NCI-H187 treated with DMSO at 0.1 percent for 48 hours (cell line): Measurements from ENCODE around the gene STX5.
"Not testable (repeated sequence)": the region's sequence is repeated elsewhere in the genome, so short reads cannot be mapped to it uniquely, and the experiment has no call there.

Source experiments
- DNase-seq: peaks from one replicate; lab custom pipeline; 2025; lab: John Stamatoyannopoulos, UW

STX5 gene

GRCh38 chr11:62830904-62831519 is 839 bp downstream of the STX5 start:
- DNase-seq: no peak

DNA sequence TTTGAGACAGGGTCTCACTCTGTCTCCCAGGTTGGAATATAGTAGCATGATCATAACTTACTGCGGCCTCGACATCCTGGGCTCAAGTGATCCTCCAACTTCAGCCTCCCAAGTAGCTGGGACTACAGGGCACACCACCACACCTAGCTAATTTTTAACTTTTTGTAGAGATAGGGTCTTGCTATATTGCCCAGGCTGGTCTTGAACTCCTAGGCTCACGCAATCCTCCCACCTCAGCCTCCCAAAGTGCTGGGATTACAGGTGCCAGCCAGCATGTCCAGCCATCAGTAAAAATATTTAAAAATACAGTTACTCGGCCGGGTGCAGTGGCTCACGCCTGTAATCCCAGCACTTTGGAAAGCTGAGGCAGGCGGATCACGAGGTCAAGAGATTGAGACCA is 3.7 kb downstream of the STX5 start:
- not testable (repeated sequence) for DNase-seq

GRCh38 chr11:62823677-62824076 is 8.2 kb downstream of the STX5 start:
- no peak for DNase-seq

- no peak for DNase-seq
These were observed 14.7 kb downstream of the STX5 start for GRCh38 chr11:62817129-62817528.

DNA sequence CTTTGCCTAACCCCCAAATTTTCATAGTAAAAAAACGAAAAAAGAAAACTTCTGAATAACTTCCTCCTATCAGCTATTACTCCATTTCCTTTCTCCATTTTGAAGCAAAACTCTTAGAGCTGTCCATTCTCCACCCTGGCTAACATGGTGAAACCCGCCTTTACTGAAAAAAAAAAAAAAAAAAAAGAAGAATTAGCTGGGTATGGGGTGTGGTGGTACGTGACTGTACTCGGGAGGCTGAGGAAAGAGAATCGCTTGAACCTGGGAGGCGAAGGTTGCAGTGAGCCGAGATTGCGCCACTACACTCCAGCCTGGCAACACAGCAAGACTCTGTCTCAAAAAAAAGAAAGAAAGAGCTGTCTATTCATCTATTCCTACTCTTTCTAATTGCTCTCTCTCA is 15.3 kb downstream of the STX5 start:
- no peak for DNase-seq

- no peak for DNase-seq
These were observed 20.2 kb downstream of the STX5 start for GRCh38 chr11:62811659-62812058.

DNA sequence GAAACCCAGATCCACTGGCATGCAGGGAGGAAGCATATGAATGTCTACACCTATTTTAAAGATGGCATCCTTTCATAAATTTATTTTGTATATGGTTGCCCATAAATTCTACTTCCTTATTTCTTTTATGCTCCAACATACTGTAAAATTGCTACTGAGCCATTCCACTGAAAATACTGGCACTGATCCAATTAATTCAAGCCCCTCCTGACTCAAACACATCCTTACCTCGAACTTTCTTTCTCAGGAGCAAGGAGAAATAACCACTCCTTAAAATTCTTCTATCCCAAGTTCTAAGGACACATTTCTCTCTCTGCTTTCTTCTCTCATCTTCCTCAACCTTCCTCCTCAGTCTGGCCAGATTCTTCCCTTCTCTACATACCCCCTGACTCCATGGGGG is 21.1 kb downstream of the STX5 start:
- DNase-seq: no peak

DNA sequence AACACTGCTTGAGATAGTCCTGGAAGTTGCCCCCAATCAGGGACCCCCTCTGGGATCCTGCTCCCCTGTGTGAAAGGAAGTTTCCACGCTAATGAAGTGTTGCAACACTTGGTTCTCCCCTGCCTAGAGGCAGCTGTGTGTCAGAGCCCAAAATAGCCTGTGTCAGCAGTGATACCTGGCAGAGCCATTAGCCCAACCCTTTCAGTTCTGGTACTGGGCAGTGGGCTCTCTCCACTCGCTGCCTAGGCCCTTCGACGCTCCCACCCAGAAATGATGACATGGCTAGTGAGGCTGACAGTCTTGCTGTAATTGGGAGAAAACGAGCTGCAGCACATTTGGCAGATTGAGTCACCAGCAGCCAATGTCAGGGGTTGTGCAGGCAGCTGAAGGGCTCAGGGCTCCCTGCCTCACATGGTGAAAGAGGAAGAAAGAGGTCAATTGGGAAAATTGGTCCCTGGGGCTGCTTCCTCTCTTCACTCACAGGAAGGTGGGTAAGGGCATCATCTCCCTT is 25.2 kb downstream of the STX5 start:
- no peak for DNase-seq

GRCh38 chr11:62805961-62806441 is 25.9 kb downstream of the STX5 start:
- DNase-seq: no peak

- DNase-seq: peak; percentile 46
These were observed 26.6 kb downstream of the STX5 start, which contains the start of gene NXF1 for GRCh38 chr11:62805076-62805892. Gene NXF1 (minus strand): TSS chr11:62805440. CDS start chr11:62805356, 84 bp downstream.

DNA sequence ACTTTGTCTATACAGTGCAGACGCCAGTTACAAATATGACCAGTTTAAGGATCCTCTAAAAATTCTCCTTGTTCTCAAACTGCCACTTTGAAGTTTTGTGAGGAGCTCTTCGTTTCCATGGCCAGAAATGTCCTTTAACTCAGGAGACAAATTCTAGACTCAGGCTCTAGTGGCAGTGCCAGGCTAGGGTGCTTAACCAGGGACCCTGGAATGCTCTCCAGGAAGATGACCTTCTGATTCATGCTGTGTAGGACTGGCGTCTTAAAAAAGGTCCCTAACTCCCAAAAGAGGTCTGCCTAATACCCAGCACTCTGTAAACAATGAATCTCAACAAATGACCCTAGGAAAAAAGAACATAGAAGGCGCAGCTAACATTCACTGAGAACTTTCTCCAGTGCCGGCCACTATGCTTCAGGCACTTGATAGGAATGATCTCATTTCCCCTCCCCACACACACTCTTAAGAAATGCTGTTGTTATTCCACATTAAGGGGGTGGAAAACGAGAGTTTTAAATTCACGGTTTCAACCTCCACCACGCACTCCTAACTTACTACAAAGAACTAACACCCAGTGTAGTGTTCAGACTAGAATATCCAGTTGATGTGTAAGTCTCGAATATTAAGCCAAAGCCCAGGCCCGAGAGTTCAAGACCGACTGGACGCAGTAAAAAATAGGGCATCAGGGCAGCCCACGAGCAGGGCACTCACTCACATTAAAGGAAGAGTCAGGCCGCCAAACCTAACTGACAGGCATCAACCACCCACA is 27.4 kb downstream of the STX5 start:
- no peak for DNase-seq

DNA sequence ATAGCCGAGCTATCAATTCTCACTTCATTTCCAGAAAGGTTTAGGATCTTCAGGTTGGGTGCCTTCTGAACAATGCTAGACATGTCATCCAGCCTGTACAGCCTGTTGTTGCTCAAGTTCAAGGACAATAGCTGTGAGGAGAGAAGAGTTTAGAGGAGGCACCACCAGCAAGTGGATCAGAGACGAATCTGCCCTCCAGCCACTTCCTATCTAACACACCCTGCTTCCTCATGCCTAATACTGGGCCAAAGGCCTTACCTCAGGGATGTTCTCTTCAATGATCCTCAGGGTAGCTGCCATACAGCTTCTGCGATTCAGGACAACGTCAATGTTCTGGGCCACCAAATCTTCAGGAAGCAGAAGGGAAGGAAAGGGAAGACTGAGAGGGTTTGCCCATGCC is 30.8 kb downstream of the STX5 start:
- no peak for DNase-seq

GRCh38 chr11:62799486-62799885 is 32.4 kb downstream of the STX5 start:
- DNase-seq: no peak

- DNase-seq: no peak
These were observed 35.6 kb downstream of the STX5 start for GRCh38 chr11:62796281-62796680.

DNA sequence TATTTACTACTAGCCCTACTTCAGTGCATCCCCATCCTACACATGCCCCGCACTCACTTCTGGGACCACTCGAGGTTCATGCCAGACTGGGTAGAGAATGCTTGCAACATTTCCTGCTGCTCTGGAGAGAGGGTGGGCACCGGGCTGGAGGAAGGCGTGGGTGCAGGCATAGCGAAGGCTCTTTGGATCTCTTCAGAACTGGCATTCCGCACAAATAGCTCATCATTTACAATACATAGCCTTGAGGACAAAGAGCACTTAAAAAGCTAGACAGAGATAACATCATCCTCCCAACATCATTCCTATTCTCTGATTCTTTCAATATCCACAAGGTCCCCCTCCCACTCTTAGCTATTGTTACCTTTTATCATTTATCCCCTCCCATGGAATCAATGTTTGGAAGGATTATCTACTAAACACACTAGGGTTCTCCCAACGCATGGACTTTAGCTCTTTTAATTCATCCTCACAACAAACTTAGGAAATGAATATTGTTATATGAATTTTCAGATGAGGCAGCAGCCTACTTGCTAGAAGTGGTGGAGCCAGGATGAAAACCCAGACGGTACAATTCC is 37.6 kb downstream of the STX5 start:
- no peak for DNase-seq

- no peak for DNase-seq
These were observed 39.7 kb downstream of the STX5 start for GRCh38 chr11:62792202-62792575.

DNA sequence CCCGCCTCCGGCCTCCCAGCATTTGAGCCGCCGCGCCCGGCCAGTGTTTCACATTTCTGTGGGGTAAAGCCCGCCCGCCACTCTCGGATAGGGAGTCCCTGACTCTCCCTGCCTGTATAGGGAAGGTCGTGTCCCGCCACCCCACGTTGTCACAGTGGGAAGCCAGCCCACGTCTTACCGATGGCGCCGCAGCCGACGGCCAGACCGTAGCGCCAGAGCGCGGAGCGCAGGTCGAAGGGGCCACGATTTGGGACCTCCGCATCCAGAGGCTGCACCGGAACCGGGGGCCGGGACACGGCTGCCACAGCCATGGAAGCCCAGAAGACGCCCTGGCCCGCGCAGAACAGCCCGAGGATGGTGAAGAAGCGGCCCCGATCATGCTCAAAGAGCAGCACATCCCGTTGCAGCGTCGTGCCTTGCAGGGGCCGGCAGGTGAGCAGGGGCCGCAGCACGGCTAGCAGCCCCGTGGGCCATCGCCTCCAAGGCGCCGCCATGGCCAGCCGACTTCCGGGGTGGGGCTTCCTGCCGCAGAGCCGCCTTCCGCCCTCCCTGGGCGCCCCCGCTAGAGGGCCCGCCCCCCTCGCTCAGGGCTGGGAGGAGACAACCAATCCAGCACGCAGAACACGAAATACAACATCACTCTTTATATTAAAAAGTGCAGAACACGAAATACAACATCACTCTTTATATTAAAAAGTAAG is 40.2 kb downstream of the STX5 start, which contains the start of gene TMEM223:
TMEM223 (minus strand) TSS at position 506 of the 701 bp plus-strand sequence; CDS start at position 494, 12 bp downstream.
- DNase-seq: no peak

DNA sequence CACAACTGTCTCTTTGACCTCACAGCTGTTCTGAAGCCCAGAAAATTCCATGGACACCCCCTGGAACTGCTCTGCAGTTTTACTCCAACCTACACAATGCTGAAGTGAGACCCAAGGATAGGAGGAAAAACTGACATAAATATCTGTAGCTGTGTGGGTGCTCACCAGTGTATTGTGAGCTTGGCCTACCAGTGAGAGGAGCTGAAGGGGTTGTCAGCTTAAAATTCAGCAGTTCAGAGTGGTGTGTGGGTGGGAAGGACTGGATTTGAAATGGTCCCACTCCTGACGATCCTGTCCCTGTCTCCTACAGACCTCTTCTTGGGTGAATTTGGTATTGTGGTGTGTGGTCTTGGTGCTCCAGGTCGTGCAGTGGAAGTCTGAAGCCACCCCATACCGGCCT is 42.3 kb downstream of the STX5 start:
- no peak for DNase-seq

- no peak for DNase-seq
These were observed 42.9 kb downstream of the STX5 start for GRCh38 chr11:62788991-62789390.

DNA sequence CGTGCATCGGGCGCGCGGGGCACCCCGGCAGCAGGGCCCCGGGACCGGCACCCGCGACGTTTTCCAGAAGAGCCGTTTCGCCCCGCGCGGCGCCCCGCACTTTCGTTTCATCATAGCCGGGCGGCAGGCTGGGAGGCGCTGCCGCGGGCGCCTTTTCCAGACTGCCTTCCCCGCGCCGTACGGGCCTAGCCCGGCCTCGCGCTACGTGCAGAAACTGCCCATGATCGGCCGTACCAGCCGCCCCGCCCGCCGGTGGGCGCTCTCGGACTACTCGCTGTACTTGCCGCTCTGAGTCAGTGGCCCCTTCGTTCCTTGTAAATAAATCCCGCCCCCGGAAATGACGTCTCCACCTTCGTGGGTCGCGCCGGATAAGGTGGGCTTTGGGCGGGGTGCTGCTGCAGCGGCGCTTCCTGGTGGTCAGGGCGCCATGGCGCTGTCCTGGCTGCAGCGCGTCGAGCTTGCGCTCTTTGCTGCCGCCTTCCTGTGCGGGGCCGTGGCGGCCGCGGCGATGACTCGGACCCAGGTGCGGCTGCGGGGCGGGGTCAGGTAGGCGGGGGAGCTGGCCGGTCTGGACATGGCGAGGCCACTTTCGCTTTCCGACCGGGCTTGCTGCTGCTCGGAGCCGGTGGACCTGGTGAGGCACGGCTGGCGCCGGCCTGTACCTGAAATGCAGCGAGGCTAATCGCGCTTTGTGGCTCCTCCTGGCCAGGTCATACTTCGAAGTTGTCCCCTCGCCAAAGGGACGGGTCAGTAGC is 44.7 kb downstream of the STX5 start, which contains the start of gene TMEM179B:
TMEM179B (plus strand) TSS at position 398 of the 755 bp plus-strand sequence; CDS start at position 428, 30 bp downstream.
- peak; percentile 62 for DNase-seq
